Measurements from ENCODE around the gene ARRDC2. TPM values are rescaled to one million over a fixed set of nuclear protein-coding genes. Genes with fewer than 3 reads are reported as not detected.

ARRDC2 gene
- total RNA-seq, 2 experiments from 2014 or later: 29.1 TPM

GRCh38 chr19:18044825-18045304 is 36.9 kb downstream of the ARRDC2 start:
- peaks cover 2% of the 10 kb centered on the region for H3K27me3 Mint-ChIP-seq
- H3K27ac Mint-ChIP-seq: peak overlapping the region; percentile 79
- intact Hi-C loops (cut with micrococcal nuclease): no loop called here
- TF ChIP-seq, protein P1, sequence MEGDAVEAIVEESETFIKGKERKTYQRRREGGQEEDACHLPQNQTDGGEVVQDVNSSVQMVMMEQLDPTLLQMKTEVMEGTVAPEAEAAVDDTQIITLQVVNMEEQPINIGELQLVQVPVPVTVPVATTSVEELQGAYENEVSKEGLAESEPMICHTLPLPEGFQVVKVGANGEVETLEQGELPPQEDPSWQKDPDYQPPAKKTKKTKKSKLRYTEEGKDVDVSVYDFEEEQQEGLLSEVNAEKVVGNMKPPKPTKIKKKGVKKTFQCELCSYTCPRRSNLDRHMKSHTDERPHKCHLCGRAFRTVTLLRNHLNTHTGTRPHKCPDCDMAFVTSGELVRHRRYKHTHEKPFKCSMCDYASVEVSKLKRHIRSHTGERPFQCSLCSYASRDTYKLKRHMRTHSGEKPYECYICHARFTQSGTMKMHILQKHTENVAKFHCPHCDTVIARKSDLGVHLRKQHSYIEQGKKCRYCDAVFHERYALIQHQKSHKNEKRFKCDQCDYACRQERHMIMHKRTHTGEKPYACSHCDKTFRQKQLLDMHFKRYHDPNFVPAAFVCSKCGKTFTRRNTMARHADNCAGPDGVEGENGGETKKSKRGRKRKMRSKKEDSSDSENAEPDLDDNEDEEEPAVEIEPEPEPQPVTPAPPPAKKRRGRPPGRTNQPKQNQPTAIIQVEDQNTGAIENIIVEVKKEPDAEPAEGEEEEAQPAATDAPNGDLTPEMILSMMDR (IDR thresholded peaks at IDR 0.05): no peak
- H3K4me3 Mint-ChIP-seq: peak overlapping the region; percentile 51
- peaks cover 2% of the 10 kb centered on the region for H3K9me3 Mint-ChIP-seq
- ATAC-seq (peak; percentile 93), DNase-seq (peak; percentile 98)
- H3K36me3 Mint-ChIP-seq (ENCODE audit: low read depth): no peaks in the 10 kb centered on the region
- POLR2A ChIA-PET: interaction anchor here (0.6 to 3.0 kb wide), 13 partner anchors 9 to 242 kb away, joined by 3 to 15 read pairs (median 4); partner anchors contain the start of genes ARRDC2, IL12RB1 and SLC5A5
- peaks cover 37% of the 10 kb centered on the region for H3K4me1 Mint-ChIP-seq (ENCODE audit: low read depth)
- CTCF ChIA-PET: interaction anchor here (0.9 to 2.4 kb wide), 12 partner anchors 12 to 147 kb away, joined by 3 to 15 read pairs (median 4); partner anchors contain the start of genes ARRDC2 and MPV17L2

DNA sequence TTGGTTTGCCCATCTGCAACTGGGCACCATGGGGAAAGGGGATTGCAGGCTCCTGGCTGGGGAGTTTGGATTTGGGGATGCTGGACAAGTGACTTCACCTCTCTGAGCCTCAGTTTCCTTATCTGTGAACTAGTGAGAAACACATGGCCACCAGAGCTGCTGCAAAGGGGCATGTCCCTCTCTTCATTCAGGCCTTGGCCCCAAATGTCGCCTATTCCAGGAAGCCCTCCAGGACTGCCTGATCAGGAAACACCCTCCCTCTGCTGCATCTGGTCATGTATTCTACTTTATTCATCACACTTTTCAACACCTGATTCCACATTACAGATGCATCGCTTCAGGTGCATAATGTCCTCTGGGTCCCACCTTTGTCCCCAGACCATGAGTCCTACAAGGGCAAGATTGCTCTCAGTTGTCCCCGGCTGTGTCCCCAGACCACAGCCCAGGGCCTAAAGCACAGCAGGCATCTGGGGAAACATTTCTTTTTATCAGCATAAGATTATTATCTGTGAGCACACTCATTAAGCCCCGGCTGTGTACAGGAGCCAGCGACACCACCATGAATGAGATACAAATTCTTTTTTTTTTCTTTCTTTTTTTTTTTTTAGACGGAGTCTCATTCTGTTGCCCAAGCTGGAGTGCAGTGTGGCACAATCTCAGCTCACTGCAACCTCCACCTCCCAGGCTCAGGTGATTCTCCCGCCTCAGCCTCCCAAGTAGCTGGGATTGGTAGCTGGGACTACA is 37.5 kb downstream of the ARRDC2 start:
- TF ChIP-seq, protein P1 (IDR thresholded peaks at IDR 0.05): no peak
- H3K4me3 Mint-ChIP-seq: peak overlapping the region; percentile 51
- intact Hi-C loops (cut with micrococcal nuclease): no loop called here
- peaks cover 42% of the 10 kb centered on the region for H3K4me1 Mint-ChIP-seq (ENCODE audit: low read depth)
- peak; percentile 23 for ATAC-seq
- peak overlapping the region; percentile 79 for H3K27ac Mint-ChIP-seq
- ChIA-PET POLR2A (interaction anchor here (0.7 to 3.0 kb wide), 12 partner anchors 9 to 173 kb away, joined by 3 to 15 read pairs (median 4); partner anchors contain the start of genes ARRDC2, IL12RB1 and SLC5A5), CTCF (interaction anchor here (0.9 to 2.4 kb wide), 12 partner anchors 11 to 147 kb away, joined by 3 to 15 read pairs (median 4); partner anchors contain the start of genes ARRDC2 and MPV17L2)
- DNase-seq: no peak
- no peaks in the 10 kb centered on the region for H3K36me3 Mint-ChIP-seq (ENCODE audit: low read depth)
- H3K9me3 Mint-ChIP-seq: peaks cover 2% of the 10 kb centered on the region
- H3K27me3 Mint-ChIP-seq: peaks cover 2% of the 10 kb centered on the region

GRCh38 chr19:18046059-18046718 is 38.2 kb downstream of the ARRDC2 start:
- CTCF ChIA-PET: interaction anchor here (2.6 kb wide), 1 partner anchor 38 kb away, joined by 10 read pairs; the partner anchor contains the start of gene ARRDC2
- ATAC-seq (no peak), DNase-seq (peak; percentile 35)
- TF ChIP-seq, protein P1 (IDR thresholded peaks at IDR 0.05): no peak
- Mint-ChIP-seq H3K36me3 (ENCODE audit: low read depth) (no peaks in the 10 kb centered on the region), H3K9me3 (no peaks in the 10 kb centered on the region), H3K27me3 (peaks cover 2% of the 10 kb centered on the region), H3K27ac (peak overlapping the region; percentile 79), H3K4me1 (ENCODE audit: low read depth) (peaks cover 42% of the 10 kb centered on the region), H3K4me3 (no peak overlapping the region)
- POLR2A ChIA-PET: interaction anchor here (0.7 to 2.6 kb wide), 3 partner anchors 11 to 41 kb away, joined by 3 to 15 read pairs (median 4); partner anchors contain the start of genes ARRDC2 and IL12RB1
- intact Hi-C loops (cut with micrococcal nuclease): no loop called here

DNA sequence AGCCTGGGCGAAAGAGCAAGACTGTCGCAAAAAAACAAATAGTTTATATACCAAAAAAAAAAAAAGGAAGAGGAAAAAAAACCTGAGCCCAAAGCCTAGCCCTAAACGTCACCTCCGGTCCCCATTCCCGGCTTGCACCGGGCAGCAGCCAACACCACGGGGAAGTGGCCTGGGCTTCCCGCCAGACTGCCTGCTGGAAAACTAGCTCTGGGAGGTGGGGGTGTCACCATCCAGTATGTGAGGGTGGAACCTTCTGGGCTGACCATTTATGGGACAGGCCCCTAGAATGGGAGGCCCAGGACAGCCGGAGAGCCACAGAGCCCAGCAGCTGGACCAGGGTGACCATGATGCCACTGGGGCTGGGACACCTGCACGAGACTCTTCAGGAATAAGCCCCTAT is 41.4 kb downstream of the ARRDC2 start:
- ChIA-PET CTCF (no interaction called here), POLR2A (no interaction called here)
- intact Hi-C loops (cut with micrococcal nuclease): no loop called here
- Mint-ChIP-seq H3K4me1 (ENCODE audit: low read depth) (peaks cover 32% of the 10 kb centered on the region), H3K27ac (no peak overlapping the region), H3K36me3 (ENCODE audit: low read depth) (no peaks in the 10 kb centered on the region), H3K27me3 (no peaks in the 10 kb centered on the region), H3K9me3 (no peaks in the 10 kb centered on the region), H3K4me3 (no peak overlapping the region)
- DNase-seq (no peak), ATAC-seq (no peak)
- TF ChIP-seq, protein P1 (IDR thresholded peaks at IDR 0.05): no peak

Measured in activated CD8-positive, alpha-beta T cell treated with anti-CD3 and anti-CD28 coated beads for 36 hours (primary cell).